Activated naive CD4-positive, alpha-beta T cell treated with anti-CD3 and anti-CD28 coated beads for 36 hours (primary cell): Measurements from ENCODE around the gene DPYSL5. TPM values are rescaled to one million over a fixed set of nuclear protein-coding genes. Genes with fewer than 3 reads are reported as not detected.

ENCODE experiments used
- CTCF ChIA-PET: fragments of 350-600 bp; sonication (Branson Sonifier 250); formaldehyde crosslinking; loops from one replicate; lab custom pipeline; 2021; ENCODE audit warnings: antibody characterized with exemption; lab: Charles Lee
- DNase-seq: peaks from one replicate; pipeline ENCODE4 v3.0.0-alpha.2; 2020
- H3K27ac Mint-ChIP-seq: one replicate; pipeline ENCODE4 v1.8.0; 2021; ENCODE audit warnings: mild to moderate bottlenecking, mixed read lengths
- H3K27me3 Mint-ChIP-seq: one replicate; pipeline ENCODE4 v1.8.0; 2021; ENCODE audit warnings: low read depth, mixed read lengths
- H3K36me3 Mint-ChIP-seq: one replicate; pipeline ENCODE4 v1.8.0; 2021; ENCODE audit warnings: low read depth, mixed read lengths
- H3K4me1 Mint-ChIP-seq: one replicate; pipeline ENCODE4 v1.8.0; 2021; ENCODE audit warnings: low read depth, mixed read lengths
- H3K4me3 Mint-ChIP-seq: one replicate; pipeline ENCODE4 v1.8.0; 2021; ENCODE audit warnings: mild to moderate bottlenecking, moderate library complexity, mixed read lengths
- H3K9me3 Mint-ChIP-seq: one replicate; pipeline ENCODE4 v1.8.0; 2021; ENCODE audit warnings: mixed read lengths
- intact Hi-C: fragments of 100-400 bp; cut with micrococcal nuclease; formaldehyde crosslinking; loops from one replicate; pipeline ENCODE4 v1.15.1; 2023
- total RNA-seq, 2 experiments: library from RNA; stranded (reverse); gene quantifications; one replicate each; pipeline ENCODE4 v1.2.3, GENCODE V29; 2021

DPYSL5 gene
- total RNA-seq, 2 experiments from 2014 or later: 0.07 TPM; not detected in 1

DNA sequence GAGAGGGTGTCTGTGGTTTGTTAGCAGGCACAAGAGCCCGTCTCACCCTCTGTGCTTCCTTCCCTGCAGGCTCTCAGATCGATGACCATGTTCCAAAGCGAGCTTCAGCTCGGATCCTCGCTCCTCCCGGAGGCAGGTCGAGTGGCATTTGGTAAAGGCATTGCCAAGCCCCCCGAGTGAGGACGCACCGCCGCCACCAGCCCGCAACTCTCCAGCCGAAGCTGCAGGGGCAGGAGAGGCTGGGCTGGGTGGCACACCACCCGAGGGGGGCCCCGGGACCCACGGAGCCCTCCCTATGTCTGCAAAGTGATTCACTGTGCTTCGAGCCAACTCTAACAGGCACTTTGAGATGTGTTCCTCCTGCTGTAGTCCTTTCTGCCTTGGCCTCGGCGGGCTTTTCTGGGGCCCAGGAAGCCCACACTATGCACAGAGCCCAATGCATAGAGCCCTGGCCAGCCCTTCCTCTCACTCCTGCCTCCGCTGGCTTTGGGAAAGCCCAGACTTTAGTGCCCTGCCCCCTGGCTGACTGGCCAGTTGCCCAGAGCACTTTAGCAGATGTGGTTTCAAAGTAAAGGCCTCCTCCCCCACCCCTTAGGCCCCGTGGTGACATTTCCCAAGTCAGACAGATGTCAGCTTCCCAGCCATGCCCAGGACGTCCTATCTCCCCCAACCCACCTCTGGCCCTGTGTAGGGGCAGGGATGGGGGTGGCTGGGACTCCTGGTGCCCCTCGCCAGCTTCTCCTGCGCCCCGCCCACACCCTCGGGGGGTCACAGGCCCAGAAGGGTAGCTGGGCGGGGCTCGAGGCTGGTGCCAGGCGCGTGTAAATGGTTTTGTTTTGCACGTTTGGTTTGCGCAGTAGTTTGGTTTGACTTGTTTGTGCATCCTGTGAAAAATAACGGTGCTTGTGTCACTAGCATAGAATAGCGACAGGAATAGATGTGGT lies 99.2 kb downstream of the DPYSL5 start:
- peaks cover 9% of the 10 kb centered on the region for H3K27me3 Mint-ChIP-seq
- no peak overlapping the region for H3K4me3 Mint-ChIP-seq
- peaks cover 2% of the 10 kb centered on the region for H3K4me1 Mint-ChIP-seq
- intact Hi-C loops: loop anchor here (10.0 kb wide), 1 partner anchor 342 kb away; no protein-coding TSS in a partner anchor
- no peak overlapping the region for H3K27ac Mint-ChIP-seq
- no peaks in the 10 kb centered on the region for H3K9me3 Mint-ChIP-seq
- H3K36me3 Mint-ChIP-seq: no peaks in the 10 kb centered on the region
- DNase-seq: no peak
- CTCF ChIA-PET: no interaction called here

DNA sequence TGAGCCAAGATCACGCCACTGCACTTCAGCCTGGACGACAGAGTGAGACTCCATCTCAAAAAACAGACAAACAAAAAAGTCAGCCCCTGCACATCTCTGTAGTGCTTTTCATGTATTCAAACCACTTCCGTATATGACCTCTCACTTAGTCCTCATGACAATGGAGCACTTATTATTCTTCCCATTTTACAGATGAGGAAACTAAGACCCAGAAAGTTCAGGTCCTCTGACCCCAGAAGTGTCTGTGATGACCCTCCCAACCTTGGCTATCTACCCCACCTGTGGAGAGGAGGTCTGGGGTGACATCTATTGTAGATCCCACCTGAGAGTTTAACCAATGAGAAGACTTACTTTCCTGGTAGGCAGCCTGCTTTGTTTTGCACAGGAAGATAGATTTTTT lies 100.9 kb downstream of the DPYSL5 start:
- Mint-ChIP-seq H3K9me3 (no peaks in the 10 kb centered on the region), H3K4me3 (no peak overlapping the region), H3K27ac (no peak overlapping the region), H3K4me1 (no peaks in the 10 kb centered on the region), H3K27me3 (peaks cover 3% of the 10 kb centered on the region), H3K36me3 (no peaks in the 10 kb centered on the region)
- CTCF ChIA-PET: no interaction called here
- intact Hi-C loops: loop anchor here (10.0 kb wide), 1 partner anchor 344 kb away; no protein-coding TSS in a partner anchor
- no peak for DNase-seq

DNA sequence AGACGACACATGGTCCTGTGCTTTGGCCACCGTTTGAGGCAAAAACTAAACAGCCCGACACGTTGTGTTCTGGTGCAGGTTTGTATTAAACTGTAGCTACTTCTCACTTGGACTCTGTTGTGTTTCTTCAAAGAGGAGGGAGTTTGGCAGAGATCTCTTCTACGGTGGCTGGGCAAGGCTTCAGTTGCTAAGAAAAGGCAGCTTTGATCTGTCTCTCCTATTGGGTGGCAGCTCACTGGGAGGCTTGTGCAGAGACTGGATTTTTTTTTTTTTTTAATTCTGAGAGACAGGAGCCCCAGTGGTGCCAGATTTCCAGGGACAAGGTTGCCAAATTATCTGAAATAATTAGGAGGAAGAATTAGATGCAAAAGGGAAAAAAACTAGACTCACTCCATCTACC lies 102.3 kb downstream of the DPYSL5 start:
- H3K36me3 Mint-ChIP-seq: no peaks in the 10 kb centered on the region
- no peak for DNase-seq
- intact Hi-C loops: no loop called here
- peaks cover 3% of the 10 kb centered on the region for H3K27me3 Mint-ChIP-seq
- H3K9me3 Mint-ChIP-seq: no peaks in the 10 kb centered on the region
- CTCF ChIA-PET: interaction anchor here (0.6 to 1.6 kb wide), 3 partner anchors 11 to 104 kb away, joined by 3 to 6 read pairs (median 4); no protein-coding TSS in a partner anchor
- no peak overlapping the region for H3K4me3 Mint-ChIP-seq
- H3K27ac Mint-ChIP-seq: no peak overlapping the region
- H3K4me1 Mint-ChIP-seq: no peaks in the 10 kb centered on the region

DNA sequence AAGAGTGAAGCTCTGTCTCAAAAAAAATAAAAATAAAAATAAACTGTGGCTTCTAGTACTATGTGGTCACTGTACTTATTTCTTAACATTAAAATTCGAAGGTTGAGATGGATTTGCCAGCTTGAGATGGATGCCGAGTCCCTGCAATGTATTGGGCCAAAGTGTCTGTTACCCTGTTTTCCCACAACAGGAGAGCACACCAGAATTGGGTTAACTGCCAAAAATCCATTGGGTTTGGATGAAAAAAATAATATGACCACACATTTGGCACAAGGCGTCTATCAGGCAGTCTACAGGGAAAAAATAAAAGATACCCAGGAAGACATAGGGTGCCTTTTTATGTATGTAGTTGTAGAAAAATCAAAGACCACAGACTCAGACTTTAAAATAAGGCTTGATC lies 103.3 kb downstream of the DPYSL5 start:
- intact Hi-C loops: no loop called here
- Mint-ChIP-seq H3K4me3 (no peak overlapping the region), H3K27ac (no peak overlapping the region), H3K9me3 (no peaks in the 10 kb centered on the region), H3K27me3 (peaks cover 3% of the 10 kb centered on the region), H3K36me3 (no peaks in the 10 kb centered on the region), H3K4me1 (no peaks in the 10 kb centered on the region)
- CTCF ChIA-PET: interaction anchor here (0.6 kb wide), 1 partner anchor 179 kb away, joined by 6 read pairs; no protein-coding TSS in a partner anchor
- DNase-seq: no peak

DNA sequence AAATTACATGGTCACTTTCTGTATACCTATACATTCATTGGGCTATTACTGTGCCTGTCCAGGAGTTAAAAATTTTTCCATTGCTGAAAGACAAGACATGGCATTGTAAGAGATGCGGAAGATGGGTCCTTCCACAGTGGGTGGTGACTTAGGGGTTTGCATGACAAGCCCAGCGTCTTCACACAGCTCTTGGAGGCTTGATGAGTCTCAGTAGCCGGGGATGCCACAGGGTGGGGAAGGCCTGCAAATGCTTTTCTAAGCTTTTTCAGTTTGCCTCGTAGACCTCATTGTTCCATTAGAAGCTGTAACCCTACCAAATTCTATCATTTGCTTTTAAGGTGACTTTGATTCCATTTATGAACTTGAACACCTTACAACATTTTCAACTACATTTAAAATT lies 104.4 kb downstream of the DPYSL5 start:
- Mint-ChIP-seq H3K27ac (no peak overlapping the region), H3K36me3 (no peaks in the 10 kb centered on the region)
- CTCF ChIA-PET: interaction anchor here (1.1 kb wide), 1 partner anchor 10 kb away, joined by 5 read pairs; no protein-coding TSS in a partner anchor

DNA sequence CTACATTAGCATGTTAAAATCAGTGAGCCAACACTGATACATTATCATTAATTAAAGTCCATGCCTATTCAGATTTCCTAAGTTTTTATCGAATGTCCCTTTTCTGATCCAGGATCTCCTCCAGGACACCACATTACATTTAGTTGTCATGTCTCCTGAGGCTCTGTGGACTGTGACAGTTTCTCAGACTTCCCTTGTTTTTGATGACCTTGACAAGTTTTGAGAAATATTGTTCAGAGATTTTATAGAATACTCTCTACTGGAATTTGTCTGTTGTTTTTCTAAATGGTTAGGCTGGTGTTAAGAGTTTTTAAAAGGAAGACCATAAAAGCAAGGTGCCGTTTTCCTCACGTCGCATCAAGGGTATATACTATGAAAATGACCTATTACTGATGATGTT lies 106.2 kb downstream of the DPYSL5 start:
- Mint-ChIP-seq H3K4me3 (no peak overlapping the region), H3K36me3 (no peaks in the 10 kb centered on the region), H3K4me1 (no peaks in the 10 kb centered on the region), H3K27ac (no peak overlapping the region), H3K27me3 (peaks cover 3% of the 10 kb centered on the region), H3K9me3 (no peaks in the 10 kb centered on the region)
- no peak for DNase-seq
- CTCF ChIA-PET: interaction anchor here (1.5 to 2.2 kb wide), 2 partner anchors 11 to 14 kb away, joined by 3 to 5 read pairs; no protein-coding TSS in a partner anchor
- intact Hi-C loops: no loop called here

More for the DNA sequence above, 104.4 kb downstream of the DPYSL5 start:
- no peak for DNase-seq
- no peaks in the 10 kb centered on the region for H3K4me1 Mint-ChIP-seq
- H3K9me3 Mint-ChIP-seq: no peaks in the 10 kb centered on the region
- no peak overlapping the region for H3K4me3 Mint-ChIP-seq
- intact Hi-C loops: no loop called here
- peaks cover 3% of the 10 kb centered on the region for H3K27me3 Mint-ChIP-seq

DNA sequence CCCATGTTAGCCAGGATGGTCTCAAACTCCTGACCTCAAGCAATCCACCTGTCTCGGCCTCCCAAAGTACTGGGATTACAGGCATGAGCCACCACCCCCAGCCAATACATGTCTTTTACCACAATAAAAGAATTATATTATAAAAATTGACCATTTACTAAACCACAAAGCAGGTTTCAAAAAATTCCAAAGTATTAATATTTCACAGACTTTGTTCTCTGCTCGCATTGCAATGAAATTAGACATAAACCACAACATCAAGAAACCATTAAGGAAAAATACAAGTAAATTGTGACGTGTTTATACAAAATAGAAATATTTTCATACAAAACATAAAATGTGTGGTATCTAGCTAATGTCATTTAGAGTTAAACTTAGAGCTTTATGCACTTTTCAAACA lies 109.1 kb downstream of the DPYSL5 start:
- H3K4me1 Mint-ChIP-seq: no peaks in the 10 kb centered on the region
- H3K27me3 Mint-ChIP-seq: peaks cover 11% of the 10 kb centered on the region
- intact Hi-C loops: no loop called here
- H3K4me3 Mint-ChIP-seq: no peak overlapping the region
- CTCF ChIA-PET: interaction anchor here (0.6 to 1.7 kb wide), 4 partner anchors 14 to 346 kb away, joined by 3 to 6 read pairs (median 4); no protein-coding TSS in a partner anchor
- H3K9me3 Mint-ChIP-seq: no peaks in the 10 kb centered on the region
- DNase-seq: no peak
- H3K27ac Mint-ChIP-seq: no peak overlapping the region
- H3K36me3 Mint-ChIP-seq: no peaks in the 10 kb centered on the region

DNA sequence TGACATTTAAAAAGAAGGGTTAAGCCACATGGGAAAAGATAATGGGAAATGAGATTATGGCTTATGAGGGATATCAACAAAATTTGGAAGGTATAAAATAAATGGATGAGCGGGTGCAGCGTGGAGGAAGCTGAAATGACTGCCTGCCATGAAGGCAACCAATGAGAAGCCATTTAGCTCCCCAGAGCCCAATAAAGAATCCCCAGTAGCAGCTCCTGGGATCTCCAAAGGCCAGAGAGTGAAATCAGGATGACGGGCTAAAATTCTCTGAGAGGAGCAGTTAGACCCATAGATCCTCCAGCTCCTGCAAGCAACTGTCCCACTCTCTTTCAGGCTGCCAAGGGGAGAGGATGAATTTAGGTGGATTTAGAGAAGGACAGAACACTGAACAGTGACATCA lies 109.6 kb downstream of the DPYSL5 start:
- Mint-ChIP-seq H3K27ac (no peak overlapping the region), H3K4me3 (no peak overlapping the region), H3K36me3 (no peaks in the 10 kb centered on the region), H3K4me1 (no peaks in the 10 kb centered on the region), H3K27me3 (peaks cover 11% of the 10 kb centered on the region), H3K9me3 (no peaks in the 10 kb centered on the region)
- CTCF ChIA-PET: interaction anchor here (0.6 to 1.7 kb wide), 4 partner anchors 14 to 346 kb away, joined by 3 to 6 read pairs (median 4); no protein-coding TSS in a partner anchor
- DNase-seq: no peak
- intact Hi-C loops: no loop called here

DNA sequence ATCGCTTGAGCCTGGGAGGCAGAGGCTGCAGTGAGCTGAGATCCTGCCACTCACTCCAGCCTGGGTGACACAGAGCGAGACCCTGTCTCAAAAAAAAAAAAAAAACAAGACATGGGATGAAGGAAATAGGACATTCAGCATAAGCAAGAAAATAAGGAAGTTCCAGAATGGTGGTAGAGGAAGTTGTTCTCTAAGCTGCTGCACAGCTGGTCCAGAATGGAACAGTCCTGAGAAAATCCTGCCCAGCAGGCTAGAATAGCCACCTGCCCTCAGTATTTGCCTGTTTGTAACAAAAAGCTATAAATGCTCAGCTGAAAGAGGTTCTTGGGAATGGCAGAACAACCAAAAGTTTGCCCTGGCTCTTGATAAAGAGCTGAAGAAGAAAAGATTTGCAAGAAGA lies 111.4 kb downstream of the DPYSL5 start:
- intact Hi-C loops: no loop called here
- no peak overlapping the region for H3K4me3 Mint-ChIP-seq
- H3K36me3 Mint-ChIP-seq: no peaks in the 10 kb centered on the region
- no peaks in the 10 kb centered on the region for H3K9me3 Mint-ChIP-seq
- DNase-seq: no peak
- no peak overlapping the region for H3K27ac Mint-ChIP-seq
- CTCF ChIA-PET: interaction anchor here (0.7 to 5.0 kb wide), 10 partner anchors 9 to 320 kb away, joined by 3 to 96 read pairs (median 5); no protein-coding TSS in a partner anchor
- no peaks in the 10 kb centered on the region for H3K4me1 Mint-ChIP-seq
- peaks cover 12% of the 10 kb centered on the region for H3K27me3 Mint-ChIP-seq

DNA sequence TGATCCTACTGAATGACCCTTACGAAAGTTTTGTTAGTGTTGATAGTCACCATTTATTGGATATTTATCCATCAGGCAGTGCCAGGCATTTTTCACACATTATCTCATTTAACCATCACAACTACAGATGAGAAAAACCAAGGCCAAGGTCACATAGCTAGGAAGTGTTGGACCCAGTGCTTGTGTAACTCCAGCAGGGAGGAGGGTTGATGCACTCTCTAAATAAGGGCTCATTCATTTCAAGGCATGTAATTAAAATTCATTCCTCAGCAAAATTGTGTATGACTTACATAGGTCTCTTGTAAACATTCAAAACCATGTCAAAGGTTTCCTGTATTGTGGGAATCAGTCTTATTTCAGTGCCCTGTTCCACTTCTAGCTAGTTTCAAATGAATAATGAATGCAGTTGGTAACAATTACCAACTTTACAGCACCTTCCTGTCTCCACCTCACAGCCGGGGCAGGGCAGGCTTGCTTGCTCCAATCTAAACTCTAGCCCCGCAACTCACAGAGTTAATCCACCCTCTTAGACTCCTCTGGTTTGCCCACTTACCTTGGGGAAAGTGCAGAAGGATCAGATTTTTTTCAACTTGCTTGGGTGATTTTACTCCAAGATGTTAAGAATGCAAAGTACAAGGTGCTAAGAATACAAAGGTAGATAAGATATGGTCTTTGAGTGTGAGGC lies 116.7 kb downstream of the DPYSL5 start:
- H3K27ac Mint-ChIP-seq: no peak overlapping the region

DNA sequence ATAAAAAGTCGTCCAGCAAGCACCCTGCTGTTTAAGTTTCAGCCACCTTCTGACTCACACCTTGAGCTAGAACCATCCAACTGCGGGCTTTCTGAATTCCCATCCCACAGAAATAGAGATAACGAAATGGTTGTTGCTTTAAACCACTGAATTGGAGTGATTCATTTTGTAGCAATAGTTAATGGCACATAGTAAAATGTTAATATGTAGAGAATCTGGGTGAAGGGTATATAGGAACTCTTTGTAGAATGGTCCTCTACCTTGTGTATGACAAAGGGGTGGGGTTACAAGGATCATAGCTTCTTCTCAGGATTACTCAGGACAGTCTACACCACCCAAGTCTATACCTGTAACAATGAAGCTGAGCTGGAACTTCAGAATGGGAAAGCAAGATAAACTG lies 120.1 kb downstream of the DPYSL5 start:
- no peak for DNase-seq
- CTCF ChIA-PET: interaction anchor here (0.8 to 2.4 kb wide), 4 partner anchors 8 to 48 kb away, joined by 3 to 16 read pairs (median 7); no protein-coding TSS in a partner anchor
- Mint-ChIP-seq H3K9me3 (no peaks in the 10 kb centered on the region), H3K27ac (no peak overlapping the region), H3K27me3 (peaks cover 7% of the 10 kb centered on the region), H3K4me1 (peaks cover 19% of the 10 kb centered on the region), H3K36me3 (no peaks in the 10 kb centered on the region), H3K4me3 (no peak overlapping the region)
- intact Hi-C loops: no loop called here

More for the DNA sequence above, 116.7 kb downstream of the DPYSL5 start:
- Mint-ChIP-seq H3K4me1 (peaks cover 6% of the 10 kb centered on the region), H3K36me3 (no peaks in the 10 kb centered on the region), H3K27me3 (peaks cover 14% of the 10 kb centered on the region), H3K4me3 (no peak overlapping the region), H3K9me3 (no peaks in the 10 kb centered on the region)
- intact Hi-C loops: loop anchor here (5.0 kb wide), 1 partner anchor 68 kb away; the partner anchor contains the start of gene TMEM214
- CTCF ChIA-PET: interaction anchor here (0.6 to 1.5 kb wide), 5 partner anchors 11 to 119 kb away, joined by 3 to 11 read pairs (median 4); no protein-coding TSS in a partner anchor
- no peak for DNase-seq
